Central memory CD8-positive, alpha-beta T cell (primary cell): ENCODE results near the gene CNTN4.

Experiments used
- ATAC-seq: fragments of 150-1000 bp; cut with Tn5 transposase; replicated peaks from 2 replicates; pipeline ENCODE4 v1.10.0; 2022; ENCODE audit warnings: mild to moderate bottlenecking, moderate FRiP score, moderate number of reproducible peaks; ENCODE audit not compliant: poor library complexity, severe bottlenecking; ENCODE audit errors: extremely low read depth
- DNase-seq, 2 donors: peaks; one replicate each; pipeline ENCODE4 v3.0.0; 2021; ENCODE audit warnings: low spot score in 2 of 2
- H3K27ac Mint-ChIP-seq: one replicate; pipeline ENCODE4 v1.8.0; 2022; ENCODE audit warnings: low read depth, mild to moderate bottlenecking, moderate library complexity, mixed read lengths
- H3K27me3 Mint-ChIP-seq: one replicate; pipeline ENCODE4 v1.8.0; 2022; ENCODE audit warnings: mixed read lengths
- H3K36me3 Mint-ChIP-seq: one replicate; pipeline ENCODE4 v1.8.0; 2022; ENCODE audit warnings: mild to moderate bottlenecking, moderate library complexity, mixed read lengths; ENCODE audit not compliant: insufficient read depth
- H3K4me1 Mint-ChIP-seq: one replicate; pipeline ENCODE4 v1.8.0; 2022; ENCODE audit warnings: mixed read lengths
- H3K4me3 Mint-ChIP-seq: one replicate; pipeline ENCODE4 v1.8.0; 2022; ENCODE audit warnings: mild to moderate bottlenecking, moderate library complexity, mixed read lengths
- H3K9me3 Mint-ChIP-seq: one replicate; pipeline ENCODE4 v1.8.0; 2022; ENCODE audit warnings: mixed read lengths

The CNTN4 gene

DNA sequence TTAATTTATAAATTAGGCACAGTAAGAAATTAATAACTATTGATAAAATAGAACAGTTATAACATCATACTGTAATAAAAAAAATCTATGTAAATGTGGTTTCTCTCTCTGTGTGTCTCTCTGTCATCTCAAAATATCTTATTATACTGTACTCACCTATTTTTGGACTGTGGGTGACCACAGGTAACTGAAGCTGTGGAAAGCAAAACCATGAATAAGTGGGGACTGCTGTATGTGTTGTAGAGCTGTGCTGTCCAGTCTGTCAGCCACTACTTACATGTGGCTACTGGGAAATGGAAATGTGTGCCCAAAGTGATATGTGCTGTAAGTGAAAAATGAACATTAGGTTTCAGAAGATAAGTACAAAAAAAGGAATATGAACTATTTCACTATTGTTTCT is 145.5 kb downstream of the CNTN4 start:
- ATAC-seq (no peak), DNase-seq (no peak)
- Mint-ChIP-seq H3K4me3 (no peak overlapping the region), H3K27ac (no peak overlapping the region), H3K9me3 (no peaks in the 10 kb centered on the region), H3K27me3 (no peaks in the 10 kb centered on the region), H3K4me1 (no peaks in the 10 kb centered on the region), H3K36me3 (no peaks in the 10 kb centered on the region)

GRCh38 chr3:2246873-2247648 is 148.4 kb downstream of the CNTN4 start:
- Mint-ChIP-seq H3K4me1 (no peaks in the 10 kb centered on the region), H3K4me3 (no peak overlapping the region), H3K27me3 (no peaks in the 10 kb centered on the region), H3K27ac (no peak overlapping the region), H3K36me3 (no peaks in the 10 kb centered on the region), H3K9me3 (no peaks in the 10 kb centered on the region)
- ATAC-seq (no peak), DNase-seq (no peak)

- no peak overlapping the region for H3K27ac Mint-ChIP-seq
- H3K9me3 Mint-ChIP-seq = no peaks in the 10 kb centered on the region
- no peaks in the 10 kb centered on the region for H3K36me3 Mint-ChIP-seq
- no peaks in the 10 kb centered on the region for H3K4me1 Mint-ChIP-seq
- no peak for DNase-seq
- no peak for ATAC-seq
- H3K4me3 Mint-ChIP-seq = no peak overlapping the region
- H3K27me3 Mint-ChIP-seq = no peaks in the 10 kb centered on the region
Measured at GRCh38 chr3:2247831-2248230, 149.2 kb downstream of the CNTN4 start.

DNA sequence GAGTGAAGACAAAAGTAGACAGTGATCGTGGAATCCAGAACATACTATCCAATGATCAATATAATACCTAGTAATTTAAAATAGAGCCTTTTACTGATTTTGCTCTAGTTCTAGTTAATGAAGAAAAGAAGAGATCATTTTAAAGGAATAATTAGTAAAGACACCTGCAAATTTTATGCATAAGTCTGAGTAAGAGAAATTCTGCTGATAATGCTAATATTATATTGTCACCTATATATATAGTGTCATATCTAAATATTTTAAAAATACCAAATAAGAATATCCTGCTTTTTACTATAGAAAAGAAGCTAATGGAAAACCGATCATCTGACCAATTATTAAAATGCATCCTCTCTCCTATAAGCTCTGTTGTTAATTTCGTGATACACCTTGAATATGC is 152.1 kb downstream of the CNTN4 start:
- no peak overlapping the region for H3K4me3 Mint-ChIP-seq
- peaks cover 21% of the 10 kb centered on the region for H3K9me3 Mint-ChIP-seq
- no peaks in the 10 kb centered on the region for H3K36me3 Mint-ChIP-seq
- no peak for ATAC-seq
- H3K27me3 Mint-ChIP-seq = no peaks in the 10 kb centered on the region
- H3K27ac Mint-ChIP-seq = no peak overlapping the region
- no peaks in the 10 kb centered on the region for H3K4me1 Mint-ChIP-seq
- no peak for DNase-seq

- no peak for ATAC-seq
- no peaks in the 10 kb centered on the region for H3K27me3 Mint-ChIP-seq
- H3K36me3 Mint-ChIP-seq = no peaks in the 10 kb centered on the region
Measured at GRCh38 chr3:2261747-2262146, 163.1 kb downstream of the CNTN4 start.

DNA sequence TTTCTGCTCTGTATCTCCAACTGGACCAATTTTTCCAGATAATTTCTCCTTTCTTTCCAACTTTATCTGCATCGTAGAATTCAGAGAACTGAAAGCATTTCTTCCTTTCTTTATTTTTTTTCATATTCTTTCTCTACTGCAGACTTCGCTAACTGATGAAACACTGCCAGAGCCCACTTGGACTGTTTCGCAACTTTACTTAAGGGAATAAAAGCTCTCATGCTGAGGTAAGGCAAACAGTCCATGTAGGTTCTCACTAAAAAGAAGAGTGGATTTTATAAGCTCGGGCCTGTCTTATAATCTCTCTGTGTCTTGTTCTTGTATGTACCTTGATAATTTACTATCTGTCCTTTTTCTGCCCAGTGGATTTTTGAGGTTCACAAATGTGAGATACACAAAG is 163.5 kb downstream of the CNTN4 start:
- Mint-ChIP-seq H3K27me3 (no peaks in the 10 kb centered on the region), H3K27ac (no peak overlapping the region), H3K4me3 (no peak overlapping the region), H3K36me3 (no peaks in the 10 kb centered on the region), H3K4me1 (no peaks in the 10 kb centered on the region), H3K9me3 (peaks cover 6% of the 10 kb centered on the region)
- DNase-seq (no peak), ATAC-seq (no peak)

More at GRCh38 chr3:2261747-2262146, 163.1 kb downstream of the CNTN4 start:
- peaks cover 6% of the 10 kb centered on the region for H3K9me3 Mint-ChIP-seq
- H3K27ac Mint-ChIP-seq = no peak overlapping the region
- H3K4me1 Mint-ChIP-seq = no peaks in the 10 kb centered on the region
- no peak for DNase-seq
- no peak overlapping the region for H3K4me3 Mint-ChIP-seq

DNA sequence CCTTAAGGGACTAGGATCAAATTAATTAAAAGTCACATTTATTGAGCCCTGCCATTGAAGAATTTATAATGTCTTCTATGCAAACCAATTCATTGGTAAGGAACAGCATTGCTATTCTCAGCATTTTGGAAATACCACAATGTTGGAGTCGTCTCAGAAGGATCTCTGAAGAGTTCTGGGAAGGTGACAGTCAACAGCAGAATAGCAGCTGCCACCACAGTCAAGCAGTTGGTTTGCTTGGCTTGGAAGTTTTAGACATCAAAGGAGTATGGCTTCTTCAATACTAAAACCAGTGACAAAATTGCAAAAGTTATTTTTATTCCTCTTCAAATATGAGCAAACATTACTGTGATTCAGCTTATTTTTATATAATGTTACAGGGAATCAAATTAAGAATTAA is 167.9 kb downstream of the CNTN4 start:
- ATAC-seq = no peak
- Mint-ChIP-seq H3K27ac (no peak overlapping the region), H3K27me3 (no peaks in the 10 kb centered on the region), H3K4me3 (no peak overlapping the region), H3K4me1 (no peaks in the 10 kb centered on the region), H3K9me3 (peaks cover 6% of the 10 kb centered on the region), H3K36me3 (no peaks in the 10 kb centered on the region)
- DNase-seq = no peak

DNA sequence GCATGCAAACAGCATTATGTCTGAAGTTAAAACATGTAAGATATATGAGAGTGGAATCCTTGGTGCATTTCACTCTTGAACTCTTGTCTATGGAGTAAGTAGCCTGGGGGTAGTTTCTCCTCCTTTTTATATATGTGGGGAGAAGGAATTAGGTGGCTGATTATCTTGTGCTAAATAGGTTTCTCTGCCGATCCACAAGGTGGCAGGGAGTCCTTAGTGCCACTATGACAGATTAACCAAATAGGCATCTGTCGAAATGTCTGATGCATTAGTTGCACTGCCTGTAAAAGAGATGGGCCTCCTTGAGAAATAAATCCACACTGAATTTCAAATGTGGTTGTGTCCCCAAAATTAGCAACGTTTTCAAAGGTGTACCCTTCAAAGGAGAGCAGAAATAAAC is 170.1 kb downstream of the CNTN4 start:
- Mint-ChIP-seq H3K9me3 (no peaks in the 10 kb centered on the region), H3K36me3 (no peaks in the 10 kb centered on the region), H3K27ac (no peak overlapping the region), H3K4me1 (no peaks in the 10 kb centered on the region), H3K27me3 (no peaks in the 10 kb centered on the region), H3K4me3 (no peak overlapping the region)
- DNase-seq = no peak
- ATAC-seq = no peak

DNA sequence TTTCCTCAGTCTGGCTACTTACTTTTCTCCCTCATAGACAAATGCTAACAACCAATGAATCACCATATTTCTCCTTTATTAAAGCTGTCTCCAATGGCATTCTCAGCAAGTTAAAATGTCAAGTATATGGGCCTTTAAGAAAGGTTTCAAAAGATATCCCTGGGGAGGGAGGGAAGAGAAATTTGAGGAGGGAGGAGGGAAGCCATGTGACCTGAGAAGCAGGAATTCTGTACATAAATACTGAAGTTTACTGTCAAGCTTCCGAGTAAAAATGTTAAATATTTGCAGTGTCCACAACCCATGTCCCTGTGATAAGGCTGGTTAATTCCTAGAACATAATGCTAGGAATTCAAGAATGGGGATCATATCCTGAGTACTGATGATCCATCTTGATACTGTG is 175.9 kb downstream of the CNTN4 start:
- Mint-ChIP-seq H3K27me3 (no peaks in the 10 kb centered on the region), H3K4me1 (no peaks in the 10 kb centered on the region)
- DNase-seq = no peak

GRCh38 chr3:2283818-2284217 is 185.2 kb downstream of the CNTN4 start:
- H3K9me3 Mint-ChIP-seq = peaks cover 15% of the 10 kb centered on the region
- H3K4me1 Mint-ChIP-seq = no peaks in the 10 kb centered on the region
- H3K27ac Mint-ChIP-seq = no peak overlapping the region
- no peaks in the 10 kb centered on the region for H3K36me3 Mint-ChIP-seq
- DNase-seq (no peak), ATAC-seq (no peak)
- no peak overlapping the region for H3K4me3 Mint-ChIP-seq
- no peaks in the 10 kb centered on the region for H3K27me3 Mint-ChIP-seq

More for the DNA sequence above, 175.9 kb downstream of the CNTN4 start:
- Mint-ChIP-seq H3K36me3 (no peaks in the 10 kb centered on the region), H3K4me3 (no peak overlapping the region), H3K27ac (no peak overlapping the region), H3K9me3 (peaks cover 12% of the 10 kb centered on the region)
- ATAC-seq = no peak

GRCh38 chr3:2300938-2301337 is 202.3 kb downstream of the CNTN4 start:
- Mint-ChIP-seq H3K9me3 (no peaks in the 10 kb centered on the region), H3K27ac (no peak overlapping the region), H3K4me3 (no peak overlapping the region), H3K27me3 (no peaks in the 10 kb centered on the region), H3K4me1 (no peaks in the 10 kb centered on the region), H3K36me3 (no peaks in the 10 kb centered on the region)
- DNase-seq = no peak
- ATAC-seq = no peak

DNA sequence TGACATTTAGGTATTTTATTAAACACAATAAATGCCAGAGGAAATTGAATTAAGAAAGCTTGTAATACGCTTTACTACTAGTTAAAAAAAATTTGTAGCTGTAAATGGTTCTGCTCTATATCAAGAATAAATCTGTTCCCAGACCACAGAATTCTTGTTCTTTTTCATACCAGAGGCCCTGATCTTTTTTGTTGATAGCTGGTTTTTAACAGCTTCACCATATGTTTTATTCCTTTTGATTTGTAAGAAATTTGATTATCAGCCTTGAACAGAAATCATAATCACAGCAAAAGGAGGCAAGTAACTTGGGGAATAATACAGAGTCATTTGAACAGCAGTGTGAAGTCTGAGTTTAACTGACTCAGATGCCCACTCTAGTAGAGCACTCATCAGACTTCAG is 202.7 kb downstream of the CNTN4 start:
- no peak overlapping the region for H3K4me3 Mint-ChIP-seq
- H3K36me3 Mint-ChIP-seq = no peaks in the 10 kb centered on the region
- no peaks in the 10 kb centered on the region for H3K27me3 Mint-ChIP-seq
- H3K4me1 Mint-ChIP-seq = no peaks in the 10 kb centered on the region
- DNase-seq (no peak), ATAC-seq (no peak)
- no peak overlapping the region for H3K27ac Mint-ChIP-seq
- no peaks in the 10 kb centered on the region for H3K9me3 Mint-ChIP-seq

- no peak for ATAC-seq
- Mint-ChIP-seq H3K27ac (no peak overlapping the region), H3K36me3 (no peaks in the 10 kb centered on the region), H3K9me3 (no peaks in the 10 kb centered on the region), H3K4me3 (no peak overlapping the region), H3K27me3 (no peaks in the 10 kb centered on the region), H3K4me1 (no peaks in the 10 kb centered on the region)
- DNase-seq = no peak
Measured at GRCh38 chr3:2303566-2303965, 204.9 kb downstream of the CNTN4 start.
